ENCODE data around the gene YAP1. TPM values are rescaled to one million over a fixed set of nuclear protein-coding genes. Genes with fewer than 3 reads are reported as not detected.
"Not testable (repeated sequence)": the region's sequence is repeated elsewhere in the genome, so short reads cannot be mapped to it uniquely, and the experiment has no call there.

The YAP1 gene
- total RNA-seq, 1 experiment from 2014 or later = 79.6 TPM

GRCh38 chr11:102239448-102239847 lies 129.2 kb downstream of the YAP1 start:
- no peak for DNase-seq (ENCODE audit: low read depth)

- no peak for DNase-seq (ENCODE audit: low read depth)
These were observed 129.7 kb downstream of the YAP1 start for GRCh38 chr11:102239911-102240310.

- DNase-seq (ENCODE audit: low read depth) = peak; percentile 77
These were observed 130.3 kb downstream of the YAP1 start for GRCh38 chr11:102240502-102240901.

DNA sequence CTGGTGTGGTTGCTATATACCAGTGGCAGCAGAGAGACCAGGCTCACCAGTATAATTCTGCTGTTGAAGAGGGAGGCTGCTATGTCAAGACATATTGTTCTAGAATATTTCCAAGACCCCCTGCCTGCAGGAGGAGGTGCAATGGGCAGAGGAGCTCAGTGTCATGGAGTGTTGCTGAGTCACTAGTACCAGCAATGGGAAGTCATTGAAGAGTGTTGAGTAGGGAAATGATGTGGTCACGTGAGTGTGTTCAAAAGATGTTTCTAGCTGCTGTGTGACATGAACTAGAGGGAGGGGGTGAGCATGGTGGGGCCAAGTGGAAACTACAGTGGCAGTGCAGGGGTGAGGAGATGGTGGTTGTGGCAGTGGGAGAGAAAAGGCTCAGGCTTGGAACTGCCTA lies 130.8 kb downstream of the YAP1 start:
- DNase-seq (ENCODE audit: low read depth) = peak; percentile 73

- no peak for DNase-seq (ENCODE audit: low read depth)
These were observed 133.2 kb downstream of the YAP1 start for GRCh38 chr11:102243399-102243884.

GRCh38 chr11:102244681-102245409 lies 134.6 kb downstream of the YAP1 start:
- peak; percentile 99 for DNase-seq (ENCODE audit: low read depth)

DNA sequence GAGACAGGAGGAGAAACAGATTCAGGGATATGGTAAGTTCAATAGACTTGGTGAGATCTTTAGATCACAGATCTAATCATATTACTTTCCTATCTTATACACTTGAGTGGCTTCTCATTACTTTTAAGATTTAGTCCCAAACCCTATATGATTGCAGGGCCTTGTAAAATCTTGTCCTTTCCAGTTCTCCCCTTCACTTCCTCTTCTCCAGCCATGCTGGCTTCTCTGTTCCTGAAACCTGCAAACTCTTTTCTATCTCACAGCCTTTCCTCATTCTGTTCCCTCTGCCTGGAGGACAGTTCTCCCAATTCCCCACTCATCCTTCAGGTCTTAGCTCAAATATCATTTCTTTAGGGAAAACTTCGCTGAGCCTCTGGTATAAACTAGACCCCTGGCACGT lies 141.2 kb downstream of the YAP1 start:
- DNase-seq (ENCODE audit: low read depth) = no peak

DNA sequence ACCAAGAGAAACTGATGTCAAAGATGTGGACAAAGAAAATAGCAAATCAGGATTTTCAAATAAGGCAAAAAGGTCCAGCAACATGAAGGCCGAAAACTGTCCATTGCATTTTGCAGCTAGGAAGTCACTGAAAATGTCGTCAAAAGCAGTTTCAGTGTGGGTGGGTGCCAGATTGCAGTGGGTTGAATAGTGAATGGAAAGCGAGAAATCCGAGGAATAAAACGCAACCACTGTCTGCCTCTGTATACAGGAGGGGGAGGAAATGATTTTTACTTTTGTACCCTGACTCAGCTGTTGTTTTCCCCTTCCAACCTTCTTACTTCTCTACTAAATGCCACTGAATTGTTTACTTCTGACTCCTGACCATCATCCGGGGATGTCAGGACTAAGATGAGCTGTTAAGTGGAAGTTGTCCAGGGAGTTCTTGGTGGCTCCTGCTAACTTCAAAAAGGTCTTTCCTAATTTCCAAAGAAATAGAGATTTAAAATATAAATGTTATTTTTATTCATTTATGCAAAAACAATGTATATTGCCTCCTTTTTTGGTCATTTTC lies 142.2 kb downstream of the YAP1 start:
- peak; percentile 73 for DNase-seq (ENCODE audit: low read depth)

DNA sequence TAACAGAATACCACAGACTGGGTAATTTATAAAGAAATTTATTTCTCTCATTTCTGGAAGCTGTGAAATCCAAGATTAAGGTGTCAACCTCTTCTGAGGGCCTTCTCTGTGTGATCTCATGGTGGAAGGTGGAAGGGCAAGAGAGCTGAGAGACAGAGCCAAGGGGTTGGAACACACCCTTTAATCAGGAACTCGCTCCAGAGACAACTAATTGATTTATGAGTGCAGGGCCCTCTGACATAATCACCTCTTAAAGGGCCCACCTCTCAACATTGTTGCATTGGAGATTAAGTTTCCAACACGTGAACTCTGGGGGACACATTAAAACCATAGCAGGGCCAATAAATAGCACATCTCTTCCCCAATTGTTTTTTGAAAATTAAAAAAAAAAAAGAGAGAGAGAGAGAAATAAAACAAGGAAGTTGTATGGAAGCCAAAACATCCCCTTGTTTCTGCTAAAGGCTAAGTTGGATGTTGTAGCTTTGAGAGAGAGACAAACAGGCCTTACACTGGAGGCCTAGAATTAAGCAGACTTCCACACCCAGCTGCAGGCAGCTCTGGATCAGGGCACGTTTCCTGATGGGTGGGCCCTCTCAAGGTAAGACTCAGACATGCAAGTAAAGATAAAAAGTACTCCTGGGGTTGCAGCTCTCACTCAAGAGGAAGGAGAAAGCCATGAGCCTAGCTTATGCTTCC lies 142.9 kb downstream of the YAP1 start:
- DNase-seq (ENCODE audit: low read depth) = no peak

DNA sequence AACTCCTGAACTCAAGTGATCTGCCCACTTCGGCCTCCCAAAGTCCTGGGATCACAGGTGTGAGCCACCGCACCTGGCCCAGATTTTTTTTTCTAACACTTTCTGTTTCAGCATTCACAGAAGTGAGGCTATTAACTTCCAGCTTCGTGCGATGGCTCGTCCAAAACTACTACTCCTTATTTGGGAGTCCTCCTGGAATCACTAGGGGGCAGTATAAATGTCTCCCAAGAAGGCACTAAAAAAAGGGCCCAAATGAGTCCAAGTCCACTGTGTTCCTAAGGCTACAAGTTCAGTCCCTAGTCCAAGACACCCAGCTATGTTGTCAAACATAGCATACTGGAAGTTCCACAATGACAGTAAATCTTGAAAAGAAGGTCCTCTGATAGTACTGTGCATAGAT lies 143.8 kb downstream of the YAP1 start:
- DNase-seq (ENCODE audit: low read depth) = peak; percentile 31

DNA sequence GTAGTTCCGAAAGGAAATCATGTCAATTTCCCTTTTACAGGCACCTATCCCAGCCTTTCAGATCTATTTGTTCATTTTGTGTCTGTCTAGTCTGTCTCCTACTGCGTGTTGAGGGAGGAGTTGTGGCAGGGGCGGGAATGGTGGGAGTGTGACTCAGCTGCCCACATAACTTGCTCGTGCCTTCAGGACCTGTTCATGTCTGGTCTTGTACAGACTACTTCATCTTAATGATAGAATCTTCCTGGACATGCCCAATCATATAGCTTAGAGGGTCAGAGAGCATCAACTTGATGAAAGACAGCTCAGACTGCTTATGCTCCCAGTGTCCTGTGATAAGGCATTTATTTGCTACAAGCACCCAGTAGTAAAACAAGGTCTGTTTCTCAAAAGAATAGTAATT lies 146.0 kb downstream of the YAP1 start:
- DNase-seq (ENCODE audit: low read depth) = peak; percentile 83

- DNase-seq (ENCODE audit: low read depth) = peak; percentile 70
These were observed 150.0 kb downstream of the YAP1 start for GRCh38 chr11:102260241-102260640.

GRCh38 chr11:102263379-102264003 lies 153.2 kb downstream of the YAP1 start:
- DNase-seq (ENCODE audit: low read depth) = no peak

GRCh38 chr11:102264704-102265103 lies 154.5 kb downstream of the YAP1 start:
- DNase-seq (ENCODE audit: low read depth) = not testable (repeated sequence)

GRCh38 chr11:102266099-102266498 lies 155.9 kb downstream of the YAP1 start:
- no peak for DNase-seq (ENCODE audit: low read depth)

DNA sequence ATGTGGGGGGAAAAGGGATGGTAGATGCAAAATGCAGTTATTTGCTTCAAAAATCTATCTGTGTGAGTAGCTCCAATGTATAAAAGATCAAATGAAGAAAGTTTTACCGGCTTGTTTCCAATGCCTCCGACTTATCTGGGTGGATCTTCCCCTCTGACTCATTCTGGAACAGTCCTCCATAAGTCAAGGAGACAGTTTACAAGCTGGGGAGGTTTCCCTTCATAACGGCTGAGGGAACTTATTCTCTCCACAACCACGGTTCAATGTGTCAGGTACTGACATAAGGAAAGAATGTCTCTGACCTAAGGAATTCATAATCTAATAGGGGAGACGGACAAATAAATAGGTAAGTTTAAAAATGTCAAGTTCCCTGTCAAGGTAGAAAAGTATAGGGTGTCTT lies 157.4 kb downstream of the YAP1 start:
- peak; percentile 88 for DNase-seq (ENCODE audit: low read depth)

- peak; percentile 94 for DNase-seq (ENCODE audit: low read depth)
These were observed 158.1 kb downstream of the YAP1 start for GRCh38 chr11:102268083-102268984.

DNA sequence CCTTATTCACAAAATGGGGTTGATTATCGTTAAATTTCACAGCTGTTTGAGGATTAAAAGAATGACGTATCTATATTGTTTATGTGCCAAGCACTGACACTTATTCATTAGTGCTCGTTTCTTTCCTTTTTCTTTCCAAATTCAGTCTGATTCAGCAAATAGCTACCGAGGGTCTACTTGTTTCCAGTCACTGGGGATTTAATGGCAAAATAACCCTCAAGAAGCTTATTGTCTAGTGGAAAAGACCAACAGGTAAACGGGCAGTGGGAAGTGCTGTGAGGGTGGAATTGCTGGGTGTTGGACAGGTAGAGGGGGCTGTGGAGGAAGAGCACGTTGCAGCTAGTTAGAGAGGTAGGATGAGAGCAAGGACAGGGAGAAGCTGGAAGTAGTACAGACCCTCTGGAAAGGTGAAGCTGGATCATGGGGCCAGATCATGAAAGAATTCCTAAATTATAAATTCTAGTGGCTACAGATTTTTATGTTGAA lies 158.8 kb downstream of the YAP1 start:
- no peak for DNase-seq (ENCODE audit: low read depth)

GRCh38 chr11:102269927-102270326 lies 159.7 kb downstream of the YAP1 start:
- DNase-seq (ENCODE audit: low read depth) = peak; percentile 66

DNA sequence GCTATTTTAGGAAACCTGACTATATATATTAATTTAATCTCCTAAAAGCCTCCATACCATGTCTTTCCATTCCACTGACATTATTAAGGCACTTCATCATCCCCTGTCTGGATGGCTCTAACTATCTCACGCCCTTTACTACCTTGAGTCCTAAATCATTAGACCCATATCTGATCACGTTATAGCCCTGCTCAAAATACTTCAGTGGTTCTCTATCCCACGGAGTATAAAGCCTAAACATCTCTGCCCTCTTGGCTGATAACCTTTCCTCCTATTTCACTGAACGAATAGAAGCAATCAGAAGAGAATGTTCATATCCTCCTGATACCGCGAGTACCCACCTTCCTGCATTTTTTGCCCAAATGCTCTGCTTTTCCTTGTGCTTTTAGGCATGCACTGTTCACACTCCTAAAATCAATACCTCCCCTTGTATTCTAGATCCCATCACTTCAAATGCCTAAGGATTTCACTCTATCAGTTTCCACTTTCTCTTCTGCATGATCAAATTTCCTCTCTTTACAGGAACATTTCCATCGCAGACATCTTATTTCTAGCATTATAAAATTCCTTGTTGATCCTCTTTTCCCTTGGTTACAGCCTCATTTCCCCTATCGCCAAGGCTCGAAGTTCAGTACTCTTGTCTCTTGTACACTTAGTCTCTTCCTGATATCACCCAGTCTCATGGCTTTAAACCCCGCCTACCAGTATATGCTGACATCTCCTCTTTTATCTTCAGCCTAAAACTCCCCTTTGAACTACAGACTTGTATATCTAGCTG lies 162.0 kb downstream of the YAP1 start:
- DNase-seq (ENCODE audit: low read depth) = no peak
